ENCODE measurements around the gene SIRPB2.

Gene SIRPB2

DNA sequence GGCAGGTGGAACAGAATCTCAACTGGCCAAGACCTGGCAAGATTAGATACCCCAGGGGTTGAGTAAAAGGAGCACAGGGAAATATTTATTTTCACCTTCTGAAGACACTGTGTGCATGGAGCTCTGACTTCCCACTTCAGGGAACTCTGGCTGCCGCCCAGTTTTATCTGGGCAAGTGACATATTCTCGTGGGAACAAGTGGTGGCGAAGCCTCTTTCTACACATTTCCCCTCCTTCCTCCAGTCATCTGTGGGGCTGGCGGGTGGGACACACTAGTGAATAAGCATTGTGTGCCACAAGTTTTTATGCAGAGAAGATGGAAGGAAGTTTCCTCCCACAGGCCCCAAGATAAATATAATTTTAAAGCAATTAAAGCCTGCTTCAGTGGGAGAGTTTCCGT is 48.1 kb downstream of the SIRPB2 start:
- no peak for DNase-seq (ENCODE audit: low read depth, low spot score)

DNA sequence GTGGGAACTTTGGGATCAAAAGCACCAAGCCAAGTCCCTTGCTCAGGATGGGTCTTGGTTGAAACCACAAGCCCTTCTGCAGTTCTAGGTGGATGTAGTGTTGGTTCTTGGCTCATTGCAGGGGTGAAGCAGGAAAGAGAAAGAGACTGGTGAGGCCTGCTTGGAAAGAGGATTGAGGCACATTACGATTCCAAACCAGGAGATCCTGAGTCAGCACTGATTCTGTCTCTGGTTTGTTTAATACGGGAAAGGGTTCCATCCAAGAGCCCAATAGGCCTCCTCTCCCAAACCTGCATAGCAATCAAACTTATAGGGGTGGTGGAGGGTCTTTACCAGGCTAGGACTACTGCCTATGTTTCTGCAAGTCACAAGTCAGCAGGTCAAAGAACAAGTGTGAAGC is 48.9 kb downstream of the SIRPB2 start:
- DNase-seq (ENCODE audit: low read depth, low spot score) = no peak

DNA sequence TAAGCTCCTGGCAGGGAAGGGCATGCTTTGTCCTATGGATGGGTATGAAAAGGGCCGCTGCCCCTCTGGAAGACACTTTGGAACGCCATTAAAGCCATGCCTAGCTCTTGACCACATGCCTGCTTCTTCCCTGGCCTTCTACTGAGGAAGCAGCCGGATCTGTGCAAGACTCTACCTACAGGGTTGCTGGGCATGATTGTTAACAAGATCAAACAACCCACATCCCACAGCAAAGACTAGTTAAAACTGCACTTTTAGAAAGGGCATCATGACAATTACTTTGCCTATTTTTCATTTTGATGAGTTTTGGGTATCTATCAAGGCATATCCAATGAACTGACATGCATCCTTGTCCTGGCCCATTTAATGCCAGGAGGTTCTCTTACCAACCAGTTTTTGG is 50.1 kb downstream of the SIRPB2 start:
- no peak for DNase-seq (ENCODE audit: low read depth, low spot score)

DNA sequence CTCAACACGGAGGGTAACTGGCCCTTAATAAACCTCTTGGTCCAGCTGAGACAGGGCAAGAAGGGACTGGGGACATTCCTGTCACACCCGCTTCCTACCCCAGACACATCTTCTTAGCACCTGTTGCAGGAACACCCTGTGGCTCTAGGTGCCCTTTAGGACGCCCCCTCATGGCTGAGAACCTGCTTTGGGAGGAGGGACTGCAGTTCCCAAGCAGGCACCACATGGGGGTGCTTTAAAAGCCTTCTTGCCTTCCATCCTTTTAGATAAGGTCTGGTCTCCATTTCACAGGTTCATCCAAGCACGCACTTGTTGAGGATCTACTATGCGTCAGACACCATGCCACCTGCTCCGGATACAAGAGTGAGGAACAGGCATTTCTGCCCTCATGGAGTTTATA is 51.2 kb downstream of the SIRPB2 start:
- no peak for DNase-seq (ENCODE audit: low read depth, low spot score)

DNA sequence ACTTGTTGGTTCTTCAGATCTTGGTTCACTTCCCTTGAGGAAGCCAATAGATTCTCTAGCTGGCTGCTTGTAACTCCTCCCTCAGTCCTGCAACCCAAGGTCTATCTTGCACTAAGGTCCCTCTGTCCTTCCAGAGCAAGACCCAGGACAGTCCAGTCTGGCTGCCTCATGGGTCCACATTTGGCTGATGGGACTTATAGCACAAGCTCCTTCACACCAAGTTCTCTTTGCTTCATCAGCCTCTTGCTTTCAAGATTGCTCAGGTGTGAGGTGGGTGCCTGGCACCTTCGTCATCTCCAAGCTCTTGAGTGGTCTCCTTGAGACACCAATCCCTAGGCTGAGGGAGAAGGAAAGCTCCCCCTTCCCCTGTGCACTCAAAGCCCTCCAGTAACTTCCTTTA is 52.9 kb downstream of the SIRPB2 start:
- DNase-seq (ENCODE audit: low read depth, low spot score) = no peak

DNA sequence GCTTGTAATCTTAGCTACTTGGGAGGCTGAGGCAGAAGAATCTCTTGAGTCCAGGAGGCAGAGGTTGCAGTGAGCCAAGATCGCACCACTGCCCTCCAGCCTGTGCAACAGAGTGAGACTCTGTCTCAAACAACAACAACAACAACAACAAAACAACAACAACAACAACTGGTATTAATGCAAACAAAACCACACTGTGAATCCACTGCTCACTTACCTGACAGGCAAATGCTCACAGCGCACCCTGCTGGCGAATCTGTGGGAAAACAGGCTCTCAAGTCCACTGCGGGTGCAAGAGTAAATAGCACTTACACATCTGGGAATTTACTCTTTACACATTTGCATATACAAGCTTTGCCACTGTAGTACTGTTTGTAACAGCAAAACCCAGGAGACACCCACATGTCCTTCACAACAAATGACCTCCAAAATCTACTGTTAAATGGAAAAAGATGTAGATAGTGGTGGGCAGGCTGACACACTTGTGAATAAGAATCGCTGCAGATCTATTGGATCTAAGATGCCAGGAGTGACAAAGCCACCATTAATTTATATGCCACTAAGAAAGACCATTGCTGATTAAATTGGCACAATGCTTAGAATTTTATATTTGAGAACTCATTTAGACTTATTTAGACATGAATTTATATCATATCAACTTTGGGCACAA is 53.9 kb downstream of the SIRPB2 start:
- DNase-seq (ENCODE audit: low read depth, low spot score) = peak; percentile 81

DNA sequence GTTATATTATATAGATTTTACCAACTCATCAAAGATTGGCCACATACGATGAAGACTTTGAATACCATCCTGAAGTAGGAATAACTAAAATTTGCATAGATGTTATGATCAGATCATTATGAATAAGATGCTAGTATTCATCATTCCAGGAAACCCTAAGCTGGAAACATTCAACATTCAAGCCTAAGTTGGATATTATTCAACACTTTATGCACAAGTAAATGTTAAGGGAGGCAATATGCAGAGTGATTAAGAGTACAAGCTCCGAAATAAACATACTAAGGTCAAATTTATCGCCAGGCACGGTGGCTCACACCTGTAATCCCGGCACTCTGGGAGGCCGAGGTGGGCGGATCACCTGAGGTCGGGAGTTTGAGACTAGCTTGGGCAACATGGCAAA is 55.0 kb downstream of the SIRPB2 start:
- DNase-seq (ENCODE audit: low read depth, low spot score) = no peak

DNA sequence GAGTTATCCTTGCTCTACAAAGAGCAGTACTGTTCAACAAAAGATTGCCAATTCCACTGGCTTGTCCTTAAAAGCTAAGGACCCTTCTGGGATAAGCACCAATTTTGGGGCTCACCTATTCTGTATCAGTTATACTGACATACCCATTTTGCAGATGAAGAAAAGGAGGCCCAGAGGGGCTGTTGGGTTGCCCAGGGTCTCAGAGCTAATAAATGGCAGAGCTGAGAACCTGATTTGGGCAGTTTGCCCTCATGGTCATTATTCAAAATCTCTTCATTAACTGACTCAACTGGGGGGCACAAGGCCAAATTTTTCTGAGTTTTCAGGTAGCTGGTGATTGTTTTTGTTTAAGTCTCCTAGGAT is 55.9 kb downstream of the SIRPB2 start:
- no peak for DNase-seq (ENCODE audit: low read depth, low spot score)

DNA sequence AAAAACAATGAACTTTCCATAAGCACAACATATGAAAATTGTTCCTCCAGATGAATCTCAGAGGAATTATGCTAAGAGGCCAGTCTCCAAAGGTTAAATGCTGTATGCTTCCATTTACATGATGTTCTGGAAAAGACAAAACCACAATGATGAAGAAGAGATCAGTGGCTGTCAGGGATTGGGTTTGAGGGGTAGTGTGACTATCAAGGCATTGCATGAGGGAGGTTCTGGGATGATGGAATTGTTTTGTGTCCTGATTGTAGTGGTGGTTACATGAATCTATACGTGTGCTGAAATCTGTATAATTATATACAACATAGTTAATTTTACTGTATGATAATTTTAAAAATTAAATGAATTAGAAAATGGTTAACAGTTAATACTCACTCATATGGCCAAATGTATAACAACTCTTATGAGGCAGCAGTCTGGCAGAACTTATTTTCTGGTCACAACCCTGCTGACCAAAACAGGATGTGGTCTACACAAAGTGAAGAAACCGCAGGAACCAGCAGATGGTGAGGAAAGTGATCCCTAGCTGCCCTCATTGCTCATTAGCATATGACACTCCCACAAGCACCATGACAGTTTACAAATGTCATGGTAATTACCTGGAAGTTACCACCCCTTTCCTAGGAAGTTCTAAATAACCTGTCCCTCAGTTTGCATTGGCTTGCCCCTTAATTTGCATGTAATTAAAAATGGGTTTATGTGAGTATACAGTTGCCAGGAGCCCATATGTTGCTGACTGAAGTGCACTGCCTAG is 56.5 kb downstream of the SIRPB2 start:
- DNase-seq (ENCODE audit: low read depth, low spot score) = peak; percentile 75

DNA sequence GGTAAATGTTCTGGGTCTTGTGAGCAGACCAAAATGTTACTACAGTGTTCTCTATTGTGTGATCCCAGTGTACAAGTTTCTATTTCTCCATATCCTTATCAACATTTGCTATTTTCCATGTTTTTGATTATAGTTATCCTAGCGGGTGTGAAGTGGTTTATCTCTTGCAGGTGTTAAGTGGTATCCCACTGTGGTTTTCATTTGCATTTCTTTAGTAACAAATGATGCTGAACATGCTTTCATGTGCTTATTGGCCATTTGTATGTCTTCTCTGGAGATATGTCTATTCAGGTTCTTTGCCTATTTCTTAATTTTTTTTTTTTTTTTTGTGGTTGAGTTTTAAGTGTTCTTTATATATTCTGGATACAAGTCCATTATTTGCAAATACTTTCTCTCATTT is 60.1 kb downstream of the SIRPB2 start:
- no peak for DNase-seq (ENCODE audit: low read depth, low spot score)

DNA sequence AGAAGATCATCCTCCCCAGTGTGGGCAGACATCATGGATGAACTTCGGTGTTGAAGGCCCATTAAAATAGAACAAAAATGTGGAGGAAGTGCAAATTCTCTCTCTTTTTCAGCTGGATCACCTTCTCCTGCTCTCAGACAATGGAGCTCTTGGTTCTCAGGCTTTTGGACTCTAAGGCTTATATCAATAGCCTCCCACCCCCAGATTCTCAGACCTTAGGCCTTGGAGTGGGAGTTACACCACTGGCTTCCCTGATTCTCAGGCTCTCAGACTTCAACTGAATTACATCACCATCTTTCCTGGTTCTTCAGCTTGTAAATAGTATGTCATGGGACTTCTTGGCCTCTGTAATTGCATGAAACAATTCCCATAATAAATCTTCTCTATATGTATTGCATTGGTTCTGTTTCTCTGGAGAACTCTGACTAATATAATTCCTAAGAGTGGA is 61.2 kb downstream of the SIRPB2 start:
- no peak for DNase-seq (ENCODE audit: low read depth, low spot score)

DNA sequence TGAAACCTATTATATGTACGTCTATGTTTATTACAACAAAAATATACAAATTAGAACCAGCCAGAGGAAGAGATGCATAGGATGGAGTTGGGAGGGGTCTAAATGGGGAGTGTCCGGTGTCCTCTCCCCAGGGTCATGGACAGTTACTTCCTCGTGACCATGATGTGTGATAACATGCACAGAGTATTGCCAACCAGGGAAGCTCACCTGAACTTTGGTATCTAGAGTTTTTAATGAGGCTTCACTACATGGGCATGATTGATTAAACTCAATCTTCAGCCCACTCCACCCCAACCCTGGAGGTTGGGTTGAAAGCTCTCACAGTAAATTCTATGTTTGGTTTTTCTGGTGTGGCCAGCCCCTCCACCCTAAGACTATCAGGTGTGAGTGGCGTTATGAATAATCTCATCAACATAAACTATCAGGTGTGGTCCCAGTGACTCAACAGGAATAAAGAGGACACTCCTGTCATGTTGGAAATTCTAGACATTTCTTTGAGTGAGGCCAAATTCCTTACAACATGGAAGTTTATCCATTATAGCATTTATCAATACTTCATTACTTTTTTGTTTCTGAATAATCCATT is 62.0 kb downstream of the SIRPB2 start:
- no peak for DNase-seq (ENCODE audit: low read depth, low spot score)

DNA sequence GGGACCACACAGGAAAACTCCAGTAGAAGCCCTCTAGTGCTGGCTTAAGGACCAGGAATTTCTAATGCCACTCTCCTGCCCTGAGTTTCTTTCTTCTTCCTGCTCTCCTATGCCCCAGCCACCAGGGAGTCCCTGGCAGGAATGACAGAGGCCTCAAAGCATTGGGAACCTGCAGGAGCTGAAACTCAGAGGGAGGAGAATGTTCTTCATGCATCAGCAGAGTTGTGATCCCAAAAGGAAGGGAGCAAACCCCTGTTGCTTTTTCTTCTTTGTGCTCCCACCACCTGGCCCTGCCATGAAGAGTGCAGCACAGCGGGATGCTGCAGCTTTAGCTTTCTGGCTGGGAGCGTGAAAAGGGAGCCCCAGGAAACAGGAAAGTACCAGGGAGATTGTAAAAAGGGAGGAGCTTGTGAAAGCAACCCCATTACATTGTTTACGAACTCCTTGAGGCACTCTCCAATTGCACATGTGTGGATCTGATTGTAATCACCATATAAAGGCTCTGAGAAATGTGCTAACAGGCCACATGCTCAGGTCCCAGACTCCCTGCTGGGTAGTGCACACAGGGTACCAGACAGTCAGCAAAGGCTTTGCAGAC is 63.7 kb downstream of the SIRPB2 start:
- no peak for DNase-seq (ENCODE audit: low read depth, low spot score)

DNA sequence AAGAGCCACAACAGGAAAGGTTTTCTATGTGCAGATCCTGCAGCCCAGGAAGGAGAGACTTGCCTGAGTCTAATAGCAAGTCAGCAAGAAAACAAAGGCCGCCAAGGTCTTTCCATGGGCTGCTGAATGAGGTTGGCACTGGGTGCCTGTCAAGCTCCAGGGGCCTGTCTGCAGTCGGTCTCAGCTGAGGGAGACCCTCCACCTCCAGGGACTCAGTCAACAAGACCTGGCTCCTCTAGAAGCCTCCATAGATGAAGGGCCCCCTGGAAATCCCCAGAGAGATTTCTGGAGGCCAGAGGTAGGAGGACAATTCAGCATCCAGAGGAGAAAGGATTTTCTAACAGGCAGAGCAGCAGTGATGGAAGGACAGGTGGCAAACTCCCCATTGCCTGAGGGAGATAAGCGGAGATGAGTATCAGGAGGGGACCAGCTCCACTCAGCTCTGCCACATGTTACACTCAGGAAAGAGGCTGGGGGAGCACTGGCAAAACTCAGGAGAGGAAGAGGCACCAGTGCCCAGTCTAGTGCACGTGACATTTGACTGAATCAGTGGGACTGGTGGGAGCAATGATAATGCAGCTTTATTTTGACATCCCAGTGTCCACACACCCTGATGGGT is 64.9 kb downstream of the SIRPB2 start:
- DNase-seq (ENCODE audit: low read depth, low spot score) = no peak

Measured in astrocyte of the hippocampus (primary cell).